ENCODE results near the gene ZNF407.

- TF ChIP-seq, protein P1, sequence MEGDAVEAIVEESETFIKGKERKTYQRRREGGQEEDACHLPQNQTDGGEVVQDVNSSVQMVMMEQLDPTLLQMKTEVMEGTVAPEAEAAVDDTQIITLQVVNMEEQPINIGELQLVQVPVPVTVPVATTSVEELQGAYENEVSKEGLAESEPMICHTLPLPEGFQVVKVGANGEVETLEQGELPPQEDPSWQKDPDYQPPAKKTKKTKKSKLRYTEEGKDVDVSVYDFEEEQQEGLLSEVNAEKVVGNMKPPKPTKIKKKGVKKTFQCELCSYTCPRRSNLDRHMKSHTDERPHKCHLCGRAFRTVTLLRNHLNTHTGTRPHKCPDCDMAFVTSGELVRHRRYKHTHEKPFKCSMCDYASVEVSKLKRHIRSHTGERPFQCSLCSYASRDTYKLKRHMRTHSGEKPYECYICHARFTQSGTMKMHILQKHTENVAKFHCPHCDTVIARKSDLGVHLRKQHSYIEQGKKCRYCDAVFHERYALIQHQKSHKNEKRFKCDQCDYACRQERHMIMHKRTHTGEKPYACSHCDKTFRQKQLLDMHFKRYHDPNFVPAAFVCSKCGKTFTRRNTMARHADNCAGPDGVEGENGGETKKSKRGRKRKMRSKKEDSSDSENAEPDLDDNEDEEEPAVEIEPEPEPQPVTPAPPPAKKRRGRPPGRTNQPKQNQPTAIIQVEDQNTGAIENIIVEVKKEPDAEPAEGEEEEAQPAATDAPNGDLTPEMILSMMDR (IDR thresholded peaks at IDR 0.05), result no peak
- TF ChIP-seq POLR2A (IDR thresholded peaks at IDR 0.05) (no peak), EP300 (IDR thresholded peaks at IDR 0.05) (no peak)
Observed at GRCh38 chr18:74806073-74806472, 208.4 kb downstream of the ZNF407 start.
